Type B pancreatic cell (in vitro differentiated cells): ENCODE measurements around the gene ZNF75A. TPM values are rescaled to one million over a fixed set of nuclear protein-coding genes. Genes with fewer than 3 reads are reported as not detected.
"Not testable (repeated sequence)": the region's sequence is repeated elsewhere in the genome, so short reads cannot be mapped to it uniquely, and the experiment has no call there.

Source experiments
- DNase-seq: peaks from one replicate; pipeline ENCODE4 v3.0.0; 2021; ENCODE audit warnings: mixed read lengths; ENCODE audit not compliant: unreplicated experiment; ENCODE audit errors: extremely low spot score
- H3K27ac Mint-ChIP-seq: 2 replicates; pipeline ENCODE4 v1.8.0; 2021; ENCODE audit warnings: mild to moderate bottlenecking, mixed read lengths
- H3K27me3 Mint-ChIP-seq: 2 replicates; pipeline ENCODE4 v1.8.0; 2021; ENCODE audit warnings: mixed read lengths
- H3K36me3 Mint-ChIP-seq: 2 replicates; pipeline ENCODE4 v1.8.0; 2021; ENCODE audit warnings: mixed read lengths
- H3K4me1 Mint-ChIP-seq: one replicate; pipeline ENCODE4 v1.8.0; 2021; ENCODE audit warnings: mixed read lengths; ENCODE audit not compliant: unreplicated experiment
- H3K4me3 Mint-ChIP-seq: 2 replicates; pipeline ENCODE4 v1.8.0; 2021; ENCODE audit warnings: mild to moderate bottlenecking, mixed read lengths
- H3K9me3 Mint-ChIP-seq: 2 replicates; pipeline ENCODE4 v1.8.0; 2021; ENCODE audit warnings: mixed read lengths
- CTCF ChIP-seq: fragments of 200-600 bp; sonication (generic); conservative IDR thresholded peaks from 2 replicates; pipeline ENCODE4 v1.5.0; 2021; ENCODE audit warnings: antibody characterized with exemption, mild to moderate bottlenecking
- total RNA-seq: library from RNA; stranded (reverse); gene quantifications from 2 replicates; pipeline ENCODE4 v1.2.1, GENCODE V29; 2021; ENCODE audit warnings: low replicate concordance

The ZNF75A gene
- total RNA-seq, 1 donor from 2014 or later = 50.8 TPM

DNA sequence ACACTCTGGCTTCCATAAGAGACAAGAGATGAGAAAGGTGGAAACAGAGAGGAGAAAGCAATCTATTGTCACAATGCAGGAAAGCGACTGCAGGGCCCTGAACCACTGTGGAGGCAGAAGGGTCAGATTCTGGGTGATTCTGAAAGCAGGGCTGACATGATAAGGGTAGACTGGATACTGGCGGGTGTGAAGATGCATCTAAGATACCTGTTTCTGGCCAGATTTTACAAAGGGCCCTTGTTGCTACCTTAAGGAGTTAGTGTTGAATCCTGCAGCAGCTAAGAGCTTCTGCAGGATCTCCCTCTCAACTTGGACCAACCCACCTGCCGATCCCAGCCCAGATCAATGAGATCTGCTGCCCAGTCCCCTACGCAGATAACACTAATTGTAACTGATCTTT lies 42.8 kb upstream of the ZNF75A start:
- H3K36me3 Mint-ChIP-seq = no peaks in the 10 kb centered on the region
- H3K27me3 Mint-ChIP-seq = peaks cover 5% of the 10 kb centered on the region
- DNase-seq = no peak
- peaks cover 4% of the 10 kb centered on the region for H3K4me1 Mint-ChIP-seq
- H3K4me3 Mint-ChIP-seq = peak overlapping the region; percentile 63
- no peak for TF ChIP-seq CTCF
- H3K27ac Mint-ChIP-seq = peak overlapping the region; percentile 57
- no peaks in the 10 kb centered on the region for H3K9me3 Mint-ChIP-seq

- peaks cover 2% of the 10 kb centered on the region for H3K27me3 Mint-ChIP-seq
- H3K27ac Mint-ChIP-seq = peak overlapping the region; percentile 89
- peaks cover 4% of the 10 kb centered on the region for H3K4me1 Mint-ChIP-seq
- DNase-seq = peak; percentile 97
- peak; percentile 28 for TF ChIP-seq CTCF
- peak overlapping the region; percentile 94 for H3K4me3 Mint-ChIP-seq
- H3K9me3 Mint-ChIP-seq = no peaks in the 10 kb centered on the region
- no peaks in the 10 kb centered on the region for H3K36me3 Mint-ChIP-seq
Observed at GRCh38 chr16:3264137-3265036, 40.9 kb upstream of the ZNF75A start.

- TF ChIP-seq CTCF = peak; percentile 70
- Mint-ChIP-seq H3K27me3 (peaks cover 2% of the 10 kb centered on the region), H3K36me3 (no peaks in the 10 kb centered on the region), H3K27ac (no peak overlapping the region), H3K4me1 (peaks cover 4% of the 10 kb centered on the region), H3K4me3 (no peak overlapping the region), H3K9me3 (no peaks in the 10 kb centered on the region)
- no peak for DNase-seq
Observed at GRCh38 chr16:3266873-3267537, 38.3 kb upstream of the ZNF75A start.

DNA sequence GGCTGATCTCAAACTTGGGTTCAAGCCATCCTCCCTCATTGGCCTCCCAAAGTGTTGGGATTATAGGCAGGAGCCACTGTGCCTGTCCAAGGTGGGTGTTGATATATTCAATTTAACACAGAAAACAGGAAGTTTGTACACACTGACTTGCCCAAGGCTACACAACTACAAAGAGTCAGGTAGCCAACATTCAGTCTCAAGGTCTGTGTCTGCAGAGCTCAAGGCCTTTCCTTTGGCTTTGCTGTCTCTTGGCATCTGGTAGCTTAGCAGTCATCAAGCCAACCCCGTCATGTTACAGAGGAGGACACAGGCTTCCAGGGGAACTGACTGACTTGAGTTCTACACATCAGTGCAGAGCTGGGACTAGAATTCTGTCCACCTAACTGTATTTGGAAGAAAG lies 37.0 kb upstream of the ZNF75A start:
- H3K9me3 Mint-ChIP-seq = no peaks in the 10 kb centered on the region
- DNase-seq = no peak
- TF ChIP-seq CTCF = no peak
- no peaks in the 10 kb centered on the region for H3K36me3 Mint-ChIP-seq
- H3K4me1 Mint-ChIP-seq = peaks cover 4% of the 10 kb centered on the region
- H3K27ac Mint-ChIP-seq = no peak overlapping the region
- H3K4me3 Mint-ChIP-seq = no peak overlapping the region
- H3K27me3 Mint-ChIP-seq = peaks cover 4% of the 10 kb centered on the region

- not testable (repeated sequence) for H3K27ac Mint-ChIP-seq, DNase-seq, H3K4me1 Mint-ChIP-seq, H3K9me3 Mint-ChIP-seq, H3K4me3 Mint-ChIP-seq, H3K36me3 Mint-ChIP-seq
- H3K27me3 Mint-ChIP-seq = peaks cover 15% of the 10 kb centered on the region
Observed at GRCh38 chr16:3270718-3271117, 34.6 kb upstream of the ZNF75A start.

- H3K27ac Mint-ChIP-seq, H3K4me1 Mint-ChIP-seq, H3K9me3 Mint-ChIP-seq, DNase-seq, H3K4me3 Mint-ChIP-seq, H3K36me3 Mint-ChIP-seq: not testable (repeated sequence)
- H3K27me3 Mint-ChIP-seq = peaks cover 17% of the 10 kb centered on the region
Observed at GRCh38 chr16:3271281-3271680, 34.0 kb upstream of the ZNF75A start.
